Esophagus muscularis mucosa (tissue), 4 donors: ENCODE results near the gene SDF4. TPM values are rescaled to one million over a fixed set of nuclear protein-coding genes. Genes with fewer than 3 reads are reported as not detected.

Source experiments
- DNase-seq: peaks from one replicate; pipeline ENCODE4 v3.0.0-alpha.2; 2017; ENCODE audit errors: extremely low spot score
- H3K27ac ChIP-seq, 4 donors: fragments of 200-600 bp; sonication (generic); replicated peaks in 1 of 4; 1 replicate in 3 of 4; 2 replicates in 1 of 4; pipeline ENCODE4 v1.5.1; 2016 to 2019; ENCODE audit warnings: mild to moderate bottlenecking in 1 of 4
- H3K27me3 ChIP-seq, 4 donors: fragments of 200-600 bp; sonication (generic); one replicate each; pipeline versions ENCODE4 v1.5.1 to v1.6.0; 2016 to 2019
- H3K36me3 ChIP-seq, 4 donors: fragments of 200-600 bp; sonication (generic); one replicate each; pipeline ENCODE4 v1.5.1; 2016 to 2019
- H3K4me1 ChIP-seq, 4 donors: fragments of 200-600 bp; sonication (generic); one replicate each; pipeline ENCODE4 v1.5.1; 2016 to 2019
- H3K4me3 ChIP-seq, 4 donors: fragments of 200-600 bp; sonication (generic); 1 replicate in 2 of 4; 2 replicates in 2 of 4; pipeline ENCODE4 v1.5.1; 2016 to 2019; ENCODE audit warnings: mild to moderate bottlenecking in 4 of 4, moderate library complexity in 1 of 4
- H3K9me3 ChIP-seq, 4 donors: fragments of 200-600 bp; sonication (generic); 1 replicate in 3 of 4; 2 replicates in 1 of 4; pipeline ENCODE4 v1.5.1; 2016 to 2019
- EP300 ChIP-seq: sonication (generic); formaldehyde crosslinking; IDR thresholded peaks from one replicate; pipeline ENCODE4 v1.6.1; 2017; ENCODE audit warnings: antibody characterized with exemption
- POLR2A ChIP-seq: fragments of 450-650 bp; IDR thresholded peaks from one replicate; pipeline ENCODE4 v1.6.1; 2017; ENCODE audit warnings: antibody characterized with exemption, moderate library complexity, mild to moderate bottlenecking, low read depth
- POLR2AphosphoS5 ChIP-seq, 2 donors: sonication (generic); formaldehyde crosslinking; IDR thresholded peaks; one replicate each; pipeline ENCODE4 v1.6.1; 2017; ENCODE audit warnings: antibody characterized with exemption in 2 of 2
- WGBS: methylation state at CpG from one replicate; pipeline ENCODE4 v1.1.5; 2018; 5-methylcytosine and 5-hydroxymethylcytosine counted together
- intact Hi-C: fragments of 100-400 bp; cut with DNase I; formaldehyde crosslinking; loops from one replicate; pipeline ENCODE4 v1.15.1; 2023
- total RNA-seq, 4 donors: library from RNA; depleted of rRNA; stranded (reverse); fragments of >200 nt; gene quantifications; one replicate each; pipeline versions ENCODE4 v1.1.0 to v1.2.1, GENCODE V29; 2016
- TF ChIP-seq, protein P1 (sequence below), 3 experiments: fragments of 200-600 bp in 2 of 3; fragments of 450-650 bp in 1 of 3; sonication (generic) in 2 of 3; IDR thresholded peaks; one replicate each; pipeline ENCODE4 v1.5.1; 2017 to 2019; ENCODE audit warnings: antibody characterized with exemption in 3 of 3, mild to moderate bottlenecking in 2 of 3, moderate library complexity in 1 of 3

SDF4 gene
- total RNA-seq, 4 donors from 2014 or later, result 88.5 to 125 (median 107) TPM

GRCh38 chr1:1238702-1239178 is 6.9 kb upstream of the SDF4 start:
- TF ChIP-seq POLR2A, result no peak
- no peak for TF ChIP-seq EP300
- TF ChIP-seq, protein P1, sequence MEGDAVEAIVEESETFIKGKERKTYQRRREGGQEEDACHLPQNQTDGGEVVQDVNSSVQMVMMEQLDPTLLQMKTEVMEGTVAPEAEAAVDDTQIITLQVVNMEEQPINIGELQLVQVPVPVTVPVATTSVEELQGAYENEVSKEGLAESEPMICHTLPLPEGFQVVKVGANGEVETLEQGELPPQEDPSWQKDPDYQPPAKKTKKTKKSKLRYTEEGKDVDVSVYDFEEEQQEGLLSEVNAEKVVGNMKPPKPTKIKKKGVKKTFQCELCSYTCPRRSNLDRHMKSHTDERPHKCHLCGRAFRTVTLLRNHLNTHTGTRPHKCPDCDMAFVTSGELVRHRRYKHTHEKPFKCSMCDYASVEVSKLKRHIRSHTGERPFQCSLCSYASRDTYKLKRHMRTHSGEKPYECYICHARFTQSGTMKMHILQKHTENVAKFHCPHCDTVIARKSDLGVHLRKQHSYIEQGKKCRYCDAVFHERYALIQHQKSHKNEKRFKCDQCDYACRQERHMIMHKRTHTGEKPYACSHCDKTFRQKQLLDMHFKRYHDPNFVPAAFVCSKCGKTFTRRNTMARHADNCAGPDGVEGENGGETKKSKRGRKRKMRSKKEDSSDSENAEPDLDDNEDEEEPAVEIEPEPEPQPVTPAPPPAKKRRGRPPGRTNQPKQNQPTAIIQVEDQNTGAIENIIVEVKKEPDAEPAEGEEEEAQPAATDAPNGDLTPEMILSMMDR (IDR thresholded peaks at IDR 0.05), result no peak
- no peak for TF ChIP-seq POLR2AphosphoS5 (IDR thresholded peaks at IDR 0.05)
- Histone ChIP-seq H3K4me1 (peaks cover 9 to 36% (median 14%) of the 10 kb centered on the region in 4 donors), H3K36me3 (peaks cover 0 to 38% (median 12%) of the 10 kb centered on the region in 4 donors), H3K4me3 (no peak overlapping the region), H3K27me3 (peaks cover 0 to 53% (median 9%) of the 10 kb centered on the region in 4 donors), H3K9me3 (no peaks in the 10 kb centered on the region), H3K27ac (no peak overlapping the region)
- 85% methylated on average over 7 of the region's 19 CpGs for WGBS
- intact Hi-C loops, result no loop called here
- no peak for DNase-seq

GRCh38 chr1:1237874-1238701 is 6.3 kb upstream of the SDF4 start:
- WGBS, result 65% methylated on average over 22 of the region's 48 CpGs
- intact Hi-C loops, result no loop called here

DNA sequence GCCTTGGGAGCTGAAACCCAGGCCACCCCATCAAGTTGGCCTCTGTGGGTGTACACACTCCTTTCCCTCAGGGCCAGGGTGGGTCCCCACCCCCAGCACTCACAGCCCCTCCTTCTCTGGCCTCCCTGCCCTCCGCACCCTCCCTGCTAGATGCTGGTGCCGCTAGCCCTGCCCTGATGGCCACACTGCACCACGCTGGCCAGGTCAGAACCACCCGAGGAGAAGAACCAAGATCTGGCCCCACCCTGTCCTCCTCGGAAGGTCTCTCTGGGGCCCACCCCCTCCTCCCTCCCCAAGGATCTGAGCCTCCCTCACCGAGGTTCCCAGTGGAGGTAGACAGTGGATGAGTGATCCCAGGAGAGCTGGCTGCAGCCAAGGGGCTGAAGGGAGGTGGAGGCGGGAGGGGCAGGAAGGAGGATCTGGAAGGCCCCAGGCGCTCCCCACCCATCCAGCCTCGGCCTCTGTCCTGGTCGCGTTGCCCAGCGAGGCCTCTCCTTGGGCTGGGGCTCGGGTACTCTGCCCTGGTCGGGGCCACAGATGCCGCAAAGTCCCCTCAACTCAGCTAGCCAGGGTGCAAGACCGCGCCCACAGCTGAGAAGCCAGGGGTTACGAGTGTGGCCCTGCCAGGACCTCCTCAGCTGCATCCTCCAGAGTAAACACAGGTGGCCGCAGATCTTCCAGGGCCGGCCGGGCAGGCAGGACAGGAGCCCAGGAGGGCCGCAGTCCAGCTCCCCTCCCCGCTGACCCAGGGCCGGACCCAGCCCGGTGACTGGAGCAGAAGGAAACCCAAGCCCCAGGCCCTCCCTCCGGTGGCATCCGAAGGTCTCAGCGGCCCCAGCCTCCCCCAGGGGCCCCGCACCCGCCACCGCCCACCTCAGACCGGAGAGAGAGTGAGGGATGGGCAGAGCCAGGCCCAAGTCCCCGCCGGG is 5.4 kb upstream of the SDF4 start:
- Histone ChIP-seq H3K4me1 (peaks cover 18 to 49% (median 27%) of the 10 kb centered on the region in 4 donors), H3K4me3 (no peak overlapping the region), H3K27me3 (peaks cover 0 to 53% (median 9%) of the 10 kb centered on the region in 4 donors), H3K9me3 (no peaks in the 10 kb centered on the region), H3K36me3 (peaks cover 0 to 26% (median 9%) of the 10 kb centered on the region in 4 donors), H3K27ac (no peak overlapping the region)
- no peak for TF ChIP-seq POLR2A
- TF ChIP-seq, protein P1 (IDR thresholded peaks at IDR 0.05), result no peak
- TF ChIP-seq POLR2AphosphoS5 (IDR thresholded peaks at IDR 0.05), result no peak
- no peak for TF ChIP-seq EP300
- no peak for DNase-seq
- intact Hi-C loops, result no loop called here
- WGBS, result 41% methylated on average over 23 of the region's 34 CpGs

More at GRCh38 chr1:1237874-1238701, 6.3 kb upstream of the SDF4 start:
- Histone ChIP-seq H3K4me3 (no peak overlapping the region), H3K27ac (no peak overlapping the region), H3K4me1 (peaks cover 11 to 41% (median 20%) of the 10 kb centered on the region in 4 donors), H3K36me3 (peaks cover 0 to 35% (median 12%) of the 10 kb centered on the region in 4 donors), H3K9me3 (no peaks in the 10 kb centered on the region), H3K27me3 (peaks cover 0 to 53% (median 9%) of the 10 kb centered on the region in 4 donors)
- TF ChIP-seq POLR2A, result no peak
- TF ChIP-seq, protein P1 (IDR thresholded peaks at IDR 0.05), result no peak
- no peak for TF ChIP-seq POLR2AphosphoS5 (IDR thresholded peaks at IDR 0.05)
- no peak for TF ChIP-seq EP300
- no peak for DNase-seq

DNA sequence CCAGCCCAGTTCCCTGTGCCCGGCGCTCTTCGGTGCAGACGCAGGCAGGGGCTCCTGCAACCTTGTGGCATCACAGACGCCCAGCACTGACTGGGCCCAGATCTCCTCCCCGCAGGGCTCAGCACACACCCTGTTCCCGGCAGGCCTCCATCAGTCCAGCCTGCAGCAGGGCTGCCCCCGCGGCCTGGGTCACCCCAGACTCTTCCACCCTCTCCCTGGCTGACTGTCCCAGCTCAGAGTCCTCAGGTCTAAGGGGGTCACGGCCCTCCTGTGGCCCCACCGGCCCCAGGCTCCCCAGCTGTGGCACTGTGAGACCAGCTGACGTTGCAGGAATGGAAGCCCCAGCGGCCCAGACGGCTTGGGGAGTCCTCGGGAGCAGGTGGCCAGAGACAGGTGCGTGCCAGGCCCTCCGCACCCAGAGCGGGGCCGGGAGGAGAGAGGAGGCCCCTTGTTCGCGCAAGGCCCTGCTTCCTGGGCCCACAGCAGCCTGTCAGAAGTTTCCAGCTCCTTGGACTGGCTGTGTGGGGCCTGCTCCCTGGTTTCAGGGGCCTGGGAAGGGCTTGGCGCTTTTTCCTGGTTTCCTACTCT is 4.5 kb upstream of the SDF4 start:
- peaks cover 0 to 19% (median 8%) of the 10 kb centered on the region in 4 donors for H3K36me3 ChIP-seq
- peaks cover 18 to 49% (median 27%) of the 10 kb centered on the region in 4 donors for H3K4me1 ChIP-seq
- intact Hi-C loops, result no loop called here
- DNase-seq, result no peak
- no peak for TF ChIP-seq POLR2A
- 87% methylated on average over 3 of the region's 22 CpGs for WGBS
- no peak overlapping the region for H3K27ac ChIP-seq
- peaks cover 0 to 44% (median 9%) of the 10 kb centered on the region in 4 donors for H3K27me3 ChIP-seq
- H3K9me3 ChIP-seq, result no peaks in the 10 kb centered on the region
- H3K4me3 ChIP-seq, result no peak overlapping the region
